ENCODE data around the gene KIF5C.

Gene KIF5C

DNA sequence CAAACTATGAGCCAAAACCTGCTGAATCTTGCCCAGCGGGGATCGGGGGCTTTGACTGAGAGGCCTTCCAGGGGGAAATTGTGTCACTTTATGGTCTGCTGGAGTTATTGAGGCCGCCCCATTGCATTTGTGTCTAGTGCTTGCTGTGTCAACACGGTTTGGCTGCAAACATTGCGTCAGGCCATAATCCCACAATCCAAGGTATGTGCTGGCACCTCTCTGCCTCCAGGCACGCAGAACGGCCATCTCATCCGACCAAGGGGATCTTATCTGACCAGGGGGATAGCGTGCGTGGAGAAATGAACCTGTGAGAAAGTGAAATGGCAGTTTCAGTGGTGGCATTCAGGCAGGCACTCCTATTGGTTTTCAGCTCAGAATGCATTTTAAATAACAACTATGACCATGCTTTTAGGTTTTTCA is 145.4 kb downstream of the KIF5C start:
- ChIA-PET CTCF (interaction anchor here (2.3 kb wide), 1 partner anchor 293 kb away, joined by 12 read pairs; no protein-coding TSS in a partner anchor), POLR2A (no interaction called here)
- TF ChIP-seq ZIC2 (tag by site-specific recombination; IDR thresholded peaks at IDR 0.05) (peak; percentile 43; the same call in 1 of the 2 replicates), SETDB1 (IDR thresholded peaks at IDR 0.05; ENCODE audit: insufficient read length, low read length) (no peak), ZBTB20 (tag by site-specific recombination; IDR thresholded peaks at IDR 0.05) (peak; percentile 34; the same call in 1 of the 2 replicates), ZNF416 (tag by site-specific recombination; IDR thresholded peaks at IDR 0.05) (no peak), ZNF785 (tag by site-specific recombination; IDR thresholded peaks at IDR 0.05) (no peak), ZNF202 (tag by site-specific recombination; IDR thresholded peaks at IDR 0.05; ENCODE audit: borderline replicate concordance) (no peak), ZNF169 (tag by site-specific recombination; IDR thresholded peaks at IDR 0.05) (no peak), ZNF335 (tag by site-specific recombination; conservative IDR thresholded peaks at IDR 0.05) (peak; percentile 37), GLIS1 (tag by site-specific recombination; IDR thresholded peaks at IDR 0.05) (peak; percentile 46), ZNF561 (tag by site-specific recombination; IDR thresholded peaks at IDR 0.05; ENCODE audit: borderline replicate concordance) (peak; percentile 62; the same call in 1 of the 2 replicates), IKZF3 (tag by site-specific recombination; IDR thresholded peaks at IDR 0.05) (0 out of 2 replicates have a peak, but pooled peaks have one; percentile 32)
- TF ChIP-seq, protein P1, sequence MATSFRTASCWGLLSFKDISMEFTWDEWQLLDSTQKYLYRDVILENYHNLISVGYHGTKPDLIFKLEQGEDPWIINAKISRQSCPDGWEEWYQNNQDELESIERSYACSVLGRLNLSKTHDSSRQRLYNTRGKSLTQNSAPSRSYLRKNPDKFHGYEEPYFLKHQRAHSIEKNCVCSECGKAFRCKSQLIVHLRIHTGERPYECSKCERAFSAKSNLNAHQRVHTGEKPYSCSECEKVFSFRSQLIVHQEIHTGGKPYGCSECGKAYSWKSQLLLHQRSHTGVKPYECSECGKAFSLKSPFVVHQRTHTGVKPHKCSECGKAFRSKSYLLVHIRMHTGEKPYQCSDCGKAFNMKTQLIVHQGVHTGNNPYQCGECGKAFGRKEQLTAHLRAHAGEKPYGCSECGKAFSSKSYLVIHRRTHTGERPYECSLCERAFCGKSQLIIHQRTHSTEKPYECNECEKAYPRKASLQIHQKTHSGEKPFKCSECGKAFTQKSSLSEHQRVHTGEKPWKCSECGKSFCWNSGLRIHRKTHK (tag by site-specific recombination; IDR thresholded peaks at IDR 0.05), result no peak
- TF ChIP-seq, protein P2, sequence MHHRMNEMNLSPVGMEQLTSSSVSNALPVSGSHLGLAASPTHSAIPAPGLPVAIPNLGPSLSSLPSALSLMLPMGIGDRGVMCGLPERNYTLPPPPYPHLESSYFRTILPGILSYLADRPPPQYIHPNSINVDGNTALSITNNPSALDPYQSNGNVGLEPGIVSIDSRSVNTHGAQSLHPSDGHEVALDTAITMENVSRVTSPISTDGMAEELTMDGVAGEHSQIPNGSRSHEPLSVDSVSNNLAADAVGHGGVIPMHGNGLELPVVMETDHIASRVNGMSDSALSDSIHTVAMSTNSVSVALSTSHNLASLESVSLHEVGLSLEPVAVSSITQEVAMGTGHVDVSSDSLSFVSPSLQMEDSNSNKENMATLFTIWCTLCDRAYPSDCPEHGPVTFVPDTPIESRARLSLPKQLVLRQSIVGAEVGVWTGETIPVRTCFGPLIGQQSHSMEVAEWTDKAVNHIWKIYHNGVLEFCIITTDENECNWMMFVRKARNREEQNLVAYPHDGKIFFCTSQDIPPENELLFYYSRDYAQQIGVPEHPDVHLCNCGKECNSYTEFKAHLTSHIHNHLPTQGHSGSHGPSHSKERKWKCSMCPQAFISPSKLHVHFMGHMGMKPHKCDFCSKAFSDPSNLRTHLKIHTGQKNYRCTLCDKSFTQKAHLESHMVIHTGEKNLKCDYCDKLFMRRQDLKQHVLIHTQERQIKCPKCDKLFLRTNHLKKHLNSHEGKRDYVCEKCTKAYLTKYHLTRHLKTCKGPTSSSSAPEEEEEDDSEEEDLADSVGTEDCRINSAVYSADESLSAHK (tag by site-specific recombination; IDR thresholded peaks at IDR 0.05), result no peak

DNA sequence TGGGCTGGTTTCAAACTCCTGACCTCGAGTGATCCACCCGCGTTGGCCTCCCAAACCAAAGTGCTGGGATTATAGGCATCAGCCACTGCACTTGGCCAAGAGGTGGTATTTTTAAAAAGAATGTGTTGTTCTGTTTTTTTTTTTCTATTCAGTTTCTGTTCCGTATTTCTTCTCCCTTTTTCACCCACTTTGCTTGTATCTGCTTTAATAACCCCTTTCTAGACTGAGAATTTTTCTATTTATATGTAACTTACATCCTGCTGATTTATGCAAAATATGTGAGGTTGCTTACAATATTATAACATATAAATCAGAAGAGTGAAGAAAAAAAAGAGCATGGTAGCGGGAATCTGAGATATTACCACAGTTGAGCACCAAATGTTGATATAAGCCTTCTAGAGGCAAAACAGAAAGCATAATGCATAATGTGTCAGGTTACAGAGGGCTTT is 146.3 kb downstream of the KIF5C start:
- POLR2A ChIA-PET, result no interaction called here
- no peak for TF ChIP-seq ZNF830 (tag by site-specific recombination; IDR thresholded peaks at IDR 0.05; ENCODE audit: low read depth)
- TF ChIP-seq, protein P3, sequence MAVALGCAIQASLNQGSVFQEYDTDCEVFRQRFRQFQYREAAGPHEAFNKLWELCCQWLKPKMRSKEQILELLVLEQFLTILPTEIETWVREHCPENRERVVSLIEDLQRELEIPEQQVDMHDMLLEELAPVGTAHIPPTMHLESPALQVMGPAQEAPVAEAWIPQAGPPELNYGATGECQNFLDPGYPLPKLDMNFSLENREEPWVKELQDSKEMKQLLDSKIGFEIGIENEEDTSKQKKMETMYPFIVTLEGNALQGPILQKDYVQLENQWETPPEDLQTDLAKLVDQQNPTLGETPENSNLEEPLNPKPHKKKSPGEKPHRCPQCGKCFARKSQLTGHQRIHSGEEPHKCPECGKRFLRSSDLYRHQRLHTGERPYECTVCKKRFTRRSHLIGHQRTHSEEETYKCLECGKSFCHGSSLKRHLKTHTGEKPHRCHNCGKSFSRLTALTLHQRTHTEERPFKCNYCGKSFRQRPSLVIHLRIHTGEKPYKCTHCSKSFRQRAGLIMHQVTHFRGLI (tag by site-specific recombination; IDR thresholded peaks at IDR 0.05), result no peak
- TF ChIP-seq ZNF529 (tag by site-specific recombination; IDR thresholded peaks at IDR 0.05; ENCODE audit: insufficient replicate concordance), result no peak
- H3K4me3 ChIP-seq (ENCODE audit: low read depth, low read length), result no peak overlapping the region

More for the DNA sequence above, 145.4 kb downstream of the KIF5C start:
- Histone ChIP-seq H3K4me3 (ENCODE audit: low read depth, low read length) (no peak overlapping the region), H3K9me3 (ENCODE audit: control insufficient read depth, insufficient read depth, low read depth, low read length) (no peaks in the 10 kb centered on the region), H3K4me1 (ENCODE audit: control insufficient read depth, insufficient read depth, low read length) (0 out of 2 replicates have a peak, but pooled peaks cover 2% of the 10 kb centered on the region), H3K27ac (ENCODE audit: extremely low read depth, low read depth, low read length) (peak overlapping the region; percentile 37; the same call in 1 of the 2 replicates), H3K36me3 (ENCODE audit: control insufficient read depth in 2 of 2, insufficient read depth in 1 of 2, low read length in 2 of 2) (peaks cover 0 to 27% of the 10 kb centered on the region in 2 experiments; a peak in 1 of 3 replicates)

DNA sequence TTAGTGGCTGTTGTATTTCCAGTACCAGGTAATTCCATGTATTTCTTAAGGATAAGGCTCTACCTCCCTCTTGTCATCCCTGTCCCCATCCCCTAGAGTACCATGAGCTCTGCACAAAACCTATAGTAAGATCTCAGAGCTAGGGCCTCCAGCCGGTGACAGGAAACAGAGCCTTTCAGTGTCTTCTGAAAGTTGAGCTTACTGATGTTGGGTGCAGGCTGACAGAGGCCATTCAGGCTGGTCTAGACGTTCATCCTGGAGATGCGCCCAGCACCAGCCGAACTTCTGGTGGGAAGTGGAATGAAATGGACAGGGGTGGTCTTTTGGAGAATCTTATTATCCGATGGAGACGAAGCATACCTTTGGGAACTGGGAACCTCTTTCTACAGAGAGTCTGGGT is 146.7 kb downstream of the KIF5C start:
- H3K36me3 ChIP-seq (ENCODE audit: control insufficient read depth in 2 of 2, insufficient read depth in 1 of 2, low read length in 2 of 2), result peaks cover 0 to 16% of the 10 kb centered on the region in 2 experiments; a peak in 1 of 3 replicates
- H3K9me3 ChIP-seq (ENCODE audit: control insufficient read depth, insufficient read depth, low read depth, low read length), result no peaks in the 10 kb centered on the region
- 0 out of 2 replicates have a peak, but pooled peaks cover 2% of the 10 kb centered on the region for H3K4me1 ChIP-seq (ENCODE audit: control insufficient read depth, insufficient read depth, low read length)
- no peak overlapping the region for H3K4me3 ChIP-seq (ENCODE audit: low read depth, low read length)
- CTCF ChIA-PET, result no interaction called here
- POLR2A ChIA-PET, result no interaction called here
- no peak overlapping the region for H3K27ac ChIP-seq (ENCODE audit: extremely low read depth, low read depth, low read length)
- no peak for TF ChIP-seq ZNF23 (tag by site-specific recombination; IDR thresholded peaks at IDR 0.05; ENCODE audit: borderline replicate concordance)
- TF ChIP-seq, protein P4, sequence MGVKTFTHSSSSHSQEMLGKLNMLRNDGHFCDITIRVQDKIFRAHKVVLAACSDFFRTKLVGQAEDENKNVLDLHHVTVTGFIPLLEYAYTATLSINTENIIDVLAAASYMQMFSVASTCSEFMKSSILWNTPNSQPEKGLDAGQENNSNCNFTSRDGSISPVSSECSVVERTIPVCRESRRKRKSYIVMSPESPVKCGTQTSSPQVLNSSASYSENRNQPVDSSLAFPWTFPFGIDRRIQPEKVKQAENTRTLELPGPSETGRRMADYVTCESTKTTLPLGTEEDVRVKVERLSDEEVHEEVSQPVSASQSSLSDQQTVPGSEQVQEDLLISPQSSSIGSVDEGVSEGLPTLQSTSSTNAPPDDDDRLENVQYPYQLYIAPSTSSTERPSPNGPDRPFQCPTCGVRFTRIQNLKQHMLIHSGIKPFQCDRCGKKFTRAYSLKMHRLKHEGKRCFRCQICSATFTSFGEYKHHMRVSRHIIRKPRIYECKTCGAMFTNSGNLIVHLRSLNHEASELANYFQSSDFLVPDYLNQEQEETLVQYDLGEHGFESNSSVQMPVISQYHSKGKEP (tag by site-specific recombination; IDR thresholded peaks at IDR 0.05), result no peak
- TF ChIP-seq ZNF501 (tag by site-specific recombination; IDR thresholded peaks at IDR 0.05), result no peak
- TF ChIP-seq ZNF623 (tag by site-specific recombination; IDR thresholded peaks at IDR 0.05), result no peak
- TF ChIP-seq ZNF830 (tag by site-specific recombination; IDR thresholded peaks at IDR 0.05; ENCODE audit: low read depth), result no peak

More for the DNA sequence above, 146.3 kb downstream of the KIF5C start:
- H3K4me1 ChIP-seq (ENCODE audit: control insufficient read depth, insufficient read depth, low read length), result 0 out of 2 replicates have a peak, but pooled peaks cover 2% of the 10 kb centered on the region
- H3K36me3 ChIP-seq (ENCODE audit: control insufficient read depth in 2 of 2, insufficient read depth in 1 of 2, low read length in 2 of 2), result peaks cover 0 to 18% of the 10 kb centered on the region in 2 experiments; a peak in 1 of 3 replicates
- H3K27ac ChIP-seq (ENCODE audit: extremely low read depth, low read depth, low read length), result no peak overlapping the region
- CTCF ChIA-PET, result no interaction called here
- no peaks in the 10 kb centered on the region for H3K9me3 ChIP-seq (ENCODE audit: control insufficient read depth, insufficient read depth, low read depth, low read length)
